ENCODE data around the gene CFAP69.
"Not testable (repeated sequence)": the region's sequence is repeated elsewhere in the genome, so short reads cannot be mapped to it uniquely, and the experiment has no call there.

The CFAP69 gene

DNA sequence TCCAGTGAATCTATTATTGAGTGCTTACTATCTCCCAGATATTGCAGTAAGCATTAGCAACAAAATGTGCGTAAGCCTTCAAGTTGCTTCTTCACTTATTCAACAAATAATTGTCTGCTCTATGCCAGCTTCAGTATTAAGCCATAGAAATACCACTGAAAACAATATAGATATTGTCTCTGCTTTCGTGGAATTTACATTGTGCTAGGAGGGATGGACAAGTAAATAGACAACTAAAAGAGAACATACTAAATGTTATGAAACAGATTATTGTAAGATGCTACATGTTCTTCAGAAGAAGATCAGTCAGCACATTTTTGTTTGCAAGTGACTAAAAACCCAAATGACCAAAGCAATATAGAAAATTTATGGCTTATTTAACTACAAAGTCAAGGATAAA lies 27.3 kb downstream of the CFAP69 start:
- no peak for DNase-seq (ENCODE audit: low read depth)

DNA sequence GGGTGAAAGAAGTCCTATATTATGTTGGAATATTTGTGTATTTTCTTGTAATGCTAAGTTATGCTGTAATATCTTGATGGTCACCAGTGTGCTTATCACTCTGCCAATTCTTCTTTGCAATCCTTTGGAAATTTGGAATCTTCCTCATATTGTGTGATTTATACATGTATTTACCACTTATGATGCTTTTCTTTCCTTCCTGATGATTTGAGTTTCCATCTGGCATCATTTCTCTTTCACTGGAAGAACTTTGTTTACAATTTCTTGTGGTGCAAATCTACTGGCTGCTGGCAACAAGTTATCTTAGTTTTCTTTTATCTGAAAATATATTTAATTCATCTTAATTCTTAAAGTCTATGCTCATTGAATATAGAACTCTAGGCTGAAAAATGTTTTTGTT lies 29.2 kb downstream of the CFAP69 start:
- no peak for DNase-seq (ENCODE audit: low read depth)

DNA sequence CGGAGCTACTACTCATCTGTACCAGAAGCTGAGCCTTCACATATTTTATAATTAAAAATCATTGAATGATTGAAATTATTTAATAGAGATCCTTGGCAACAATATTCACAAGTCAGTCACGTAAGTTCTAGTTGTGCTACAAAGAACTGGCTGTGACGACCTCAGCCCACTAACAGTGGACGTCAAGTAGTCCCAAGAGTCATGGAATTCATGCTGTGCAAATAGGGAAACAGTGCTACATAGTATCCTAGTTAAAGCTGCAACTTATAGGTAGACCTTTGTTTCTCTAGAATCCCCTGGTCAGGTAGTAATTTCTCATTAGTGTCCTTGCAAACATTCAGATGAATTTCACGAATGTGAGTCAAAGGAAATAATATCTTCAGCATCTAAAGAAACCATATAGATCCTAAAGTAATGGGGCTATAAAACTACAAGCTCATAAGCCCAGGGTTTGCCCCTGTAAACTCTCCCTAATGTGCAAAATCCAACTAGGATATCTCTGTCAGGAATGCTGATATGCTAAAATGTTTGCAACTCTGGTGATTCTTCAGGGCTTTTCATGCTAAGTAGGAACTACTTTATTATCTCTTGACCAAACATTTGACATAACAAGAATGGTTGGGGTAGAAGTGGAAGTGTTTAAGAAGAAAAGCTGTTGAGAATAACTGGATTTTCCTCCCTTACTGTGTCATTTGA lies 31.2 kb downstream of the CFAP69 start:
- no peak for DNase-seq (ENCODE audit: low read depth)

- no peak for DNase-seq (ENCODE audit: low read depth)
These were observed 43.2 kb downstream of the CFAP69 start for GRCh38 chr7:90288154-90288553.

DNA sequence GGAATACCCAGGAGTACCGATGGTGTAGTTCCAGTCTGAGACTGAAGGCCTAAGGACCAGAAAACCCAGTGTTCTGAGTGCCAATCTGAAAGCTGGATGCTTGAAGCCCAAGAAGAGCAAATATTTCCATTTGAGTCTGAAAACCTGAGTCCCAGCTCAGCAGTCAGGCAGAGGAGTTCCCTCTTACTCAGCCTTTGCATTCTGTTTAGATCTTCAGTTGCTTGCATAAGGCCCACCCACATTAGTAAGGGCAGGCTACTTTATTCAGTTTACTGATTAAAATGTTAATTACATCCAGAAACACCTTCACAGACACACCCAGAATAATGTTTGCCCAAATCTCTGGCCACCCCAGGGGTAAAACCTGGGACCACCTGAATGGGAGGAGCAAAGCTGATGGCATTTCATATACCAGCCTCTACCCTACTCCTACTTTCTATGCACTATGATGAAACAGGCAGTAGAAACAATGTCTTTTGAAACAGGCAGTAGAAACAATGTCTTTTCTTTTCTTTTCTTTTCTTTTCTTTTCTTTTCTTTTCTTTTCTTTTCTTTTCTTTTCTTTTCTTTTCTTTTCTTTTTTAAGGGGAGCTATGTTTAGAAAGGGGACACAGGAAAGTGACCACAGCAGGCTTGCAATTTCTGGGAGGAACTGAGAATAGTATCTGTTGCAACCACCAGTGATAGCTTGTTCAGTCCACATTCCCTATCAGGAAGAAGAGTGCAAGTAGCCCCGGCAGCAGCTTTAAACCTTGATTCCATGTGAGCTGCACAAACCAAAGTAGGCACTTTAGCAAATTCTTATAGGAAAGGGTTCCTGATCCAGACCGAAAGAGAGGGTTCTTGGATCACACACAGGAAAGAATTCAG lies 45.5 kb downstream of the CFAP69 start:
- no peak for DNase-seq (ENCODE audit: low read depth)

DNA sequence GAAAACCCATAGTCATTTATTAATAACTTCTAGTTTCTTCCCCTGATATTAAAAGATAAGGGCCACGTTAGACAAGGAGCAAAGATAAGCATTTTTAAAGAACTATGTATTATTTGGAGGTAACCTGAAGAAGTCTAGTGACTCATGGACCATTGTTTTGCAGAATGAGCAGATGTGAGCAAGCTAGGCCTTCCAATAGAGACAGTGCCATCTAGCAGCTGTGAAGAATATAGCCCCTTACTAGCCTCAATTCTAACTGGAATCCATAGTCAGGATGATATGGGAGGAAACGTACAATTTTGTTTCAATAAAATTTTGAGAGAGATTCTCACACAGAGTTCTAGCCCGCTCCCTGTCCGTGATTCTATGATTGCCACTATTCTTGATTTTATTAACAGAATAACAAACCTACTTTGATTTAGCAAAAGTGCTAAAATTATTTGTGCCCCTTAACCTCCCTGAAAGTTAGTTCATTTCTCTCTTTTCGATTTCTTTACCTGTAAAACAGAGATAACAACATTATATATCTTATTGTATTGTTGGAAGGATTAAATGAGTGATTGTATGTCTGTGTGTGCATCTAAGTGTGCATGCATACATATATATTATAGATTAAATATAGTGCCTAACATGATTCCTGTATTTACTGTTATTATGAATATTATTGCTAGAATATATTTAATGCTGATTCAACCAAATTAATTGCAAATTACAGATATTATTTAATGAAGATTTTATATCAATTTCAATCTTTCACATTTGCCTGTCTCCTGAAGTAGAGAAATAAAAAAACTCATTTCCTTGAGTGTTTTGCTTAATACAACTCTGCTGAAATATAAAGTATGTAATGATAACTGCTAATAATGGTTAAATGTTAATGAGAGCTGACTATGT lies 53.4 kb downstream of the CFAP69 start:
- no peak for DNase-seq (ENCODE audit: low read depth)

- no peak for DNase-seq (ENCODE audit: low read depth)
These were observed 58.3 kb downstream of the CFAP69 start for GRCh38 chr7:90303241-90303640.

DNA sequence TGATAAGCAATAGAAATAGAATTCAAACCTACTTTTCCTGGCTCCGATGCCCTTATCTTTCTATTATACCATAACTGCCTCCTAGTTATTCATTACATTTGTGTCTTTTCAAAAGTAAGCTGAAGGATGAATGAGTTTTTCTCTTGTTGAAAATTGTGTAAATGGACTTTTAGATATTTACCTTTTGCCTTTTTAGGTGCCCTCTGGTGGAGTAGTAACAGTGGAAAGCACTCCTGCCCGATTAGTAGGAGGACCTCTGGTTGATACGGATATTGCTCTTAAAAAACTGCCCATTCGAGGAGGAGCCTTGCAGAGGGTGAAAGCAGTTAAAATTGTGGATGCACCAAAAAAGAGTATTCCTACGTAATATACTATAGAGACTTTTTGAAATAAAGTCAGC lies 64.9 kb downstream of the CFAP69 start:
- no peak for DNase-seq (ENCODE audit: low read depth)

DNA sequence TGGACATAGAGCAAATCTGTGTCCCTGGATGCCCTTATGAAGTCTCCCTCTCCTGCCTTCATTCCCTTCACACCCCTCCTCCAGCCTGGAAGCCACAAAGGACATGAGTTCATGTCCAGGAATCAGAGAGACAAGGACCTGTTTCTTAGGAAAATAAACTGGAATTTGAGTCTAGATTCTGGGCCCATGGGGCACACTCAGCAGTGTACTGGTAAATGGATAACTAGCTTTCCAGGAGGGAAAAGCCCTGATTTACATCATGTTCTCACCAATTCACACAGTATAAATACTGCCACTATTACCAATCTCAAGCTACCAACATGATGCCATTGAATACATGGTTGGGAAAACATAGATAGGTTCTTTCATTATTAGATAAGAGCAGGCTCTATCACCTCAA lies 66.2 kb downstream of the CFAP69 start:
- no peak for DNase-seq (ENCODE audit: low read depth)

DNA sequence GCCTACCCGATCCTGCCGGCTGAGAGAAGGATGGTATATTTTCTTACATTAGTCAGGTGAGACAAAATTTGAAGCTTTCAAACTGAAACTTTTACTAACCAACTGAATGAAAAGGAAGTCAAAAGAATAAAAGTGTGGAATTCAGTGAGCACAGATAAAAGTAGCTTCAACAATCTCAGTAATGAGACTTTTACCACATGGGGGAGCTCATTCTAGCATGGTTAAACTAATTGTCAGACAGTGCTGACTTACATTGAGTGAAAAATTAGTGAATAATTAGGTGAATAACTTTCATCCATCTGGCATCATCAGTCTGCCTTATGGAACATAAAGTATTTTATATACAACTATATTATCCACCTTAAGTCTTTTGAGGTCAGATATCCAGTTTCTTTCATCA lies 67.8 kb downstream of the CFAP69 start:
- DNase-seq (ENCODE audit: low read depth) = no peak

DNA sequence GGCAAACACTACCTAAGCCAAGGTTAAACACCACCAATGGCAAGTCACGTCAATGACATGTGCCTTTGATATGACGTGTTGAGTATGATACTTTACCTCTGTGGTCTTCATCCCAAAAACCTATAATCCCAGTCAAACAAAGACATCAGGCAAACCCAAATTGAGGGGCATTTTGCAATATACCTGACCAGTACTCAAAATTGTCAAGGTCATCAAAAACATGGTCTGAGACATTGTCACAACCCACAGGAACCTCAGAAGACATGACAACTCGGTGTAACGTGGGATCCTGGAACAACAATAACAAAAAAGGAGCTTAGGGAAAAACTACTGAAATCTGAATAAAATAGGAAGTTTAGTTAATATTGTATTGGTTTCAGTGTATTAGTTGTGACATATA lies 68.9 kb downstream of the CFAP69 start:
- DNase-seq (ENCODE audit: low read depth) = no peak

GRCh38 chr7:90320014-90320413 lies 75.0 kb downstream of the CFAP69 start:
- DNase-seq (ENCODE audit: low read depth) = no peak

GRCh38 chr7:90320418-90320800 lies 75.4 kb downstream of the CFAP69 start:
- no peak for DNase-seq (ENCODE audit: low read depth)

GRCh38 chr7:90320801-90321494 lies 76.0 kb downstream of the CFAP69 start, which contains the start of gene FAM237B:
TSS of gene FAM237B (minus strand) at chr7:90321304. CDS start at chr7:90319748, 1,556 bp downstream.
- no peak for DNase-seq (ENCODE audit: low read depth)

- no peak for DNase-seq (ENCODE audit: low read depth)
These were observed 77.9 kb downstream of the CFAP69 start for GRCh38 chr7:90322837-90323236.

DNA sequence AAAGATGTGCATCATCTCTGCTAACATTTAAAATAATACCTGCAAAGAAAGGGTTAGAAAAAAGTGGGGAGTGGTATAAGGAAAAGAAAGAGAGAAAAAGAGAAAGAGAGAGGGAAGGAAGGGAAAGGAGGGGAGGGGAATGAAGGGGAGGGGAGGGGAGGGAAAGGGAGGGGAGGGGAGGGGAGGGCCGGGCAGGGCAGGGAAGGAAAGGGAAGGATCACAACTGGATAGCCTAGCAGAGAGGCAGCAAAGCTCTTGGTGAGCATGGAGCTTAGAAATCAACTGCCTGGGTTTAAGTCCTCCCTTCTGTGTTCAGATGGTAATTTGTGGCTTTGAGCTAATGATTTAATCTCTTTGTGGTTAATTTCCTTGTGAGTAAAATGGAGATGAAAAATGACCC lies 81.5 kb downstream of the CFAP69 start:
- no peak for DNase-seq (ENCODE audit: low read depth)

DNA sequence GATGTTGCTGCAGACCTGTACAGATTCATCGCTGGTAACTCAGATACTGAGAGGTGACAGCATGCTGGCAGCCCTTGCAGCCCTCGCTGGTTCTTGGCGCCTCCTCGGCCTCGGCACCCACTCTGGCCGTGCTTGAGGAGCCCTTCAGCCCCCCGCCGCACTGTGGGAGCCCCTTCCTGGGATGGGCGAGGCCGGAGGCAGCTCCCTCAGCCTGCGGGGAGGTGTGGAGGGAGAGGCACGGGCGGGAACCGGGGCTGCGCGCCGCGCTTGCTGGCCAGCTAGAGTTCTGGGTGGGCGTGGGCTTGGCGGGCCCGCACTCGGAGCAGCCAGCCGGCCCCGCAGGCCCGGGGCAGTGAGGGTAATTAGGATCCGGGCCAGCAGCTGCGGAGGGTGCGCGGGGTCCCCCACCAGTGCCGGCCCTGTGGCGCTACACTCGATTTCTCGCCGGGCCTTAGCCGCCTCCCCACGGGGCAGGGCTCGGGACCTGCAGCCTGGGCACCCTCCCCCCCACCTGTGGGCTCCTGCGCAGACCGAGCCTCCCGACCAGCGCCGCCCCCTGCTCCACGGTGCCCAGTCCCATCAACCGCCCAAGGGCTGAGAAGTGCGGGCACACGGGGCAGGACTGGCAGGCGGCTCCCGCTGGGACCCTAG lies 89.3 kb downstream of the CFAP69 start:
- no peak for DNase-seq (ENCODE audit: low read depth)

DNA sequence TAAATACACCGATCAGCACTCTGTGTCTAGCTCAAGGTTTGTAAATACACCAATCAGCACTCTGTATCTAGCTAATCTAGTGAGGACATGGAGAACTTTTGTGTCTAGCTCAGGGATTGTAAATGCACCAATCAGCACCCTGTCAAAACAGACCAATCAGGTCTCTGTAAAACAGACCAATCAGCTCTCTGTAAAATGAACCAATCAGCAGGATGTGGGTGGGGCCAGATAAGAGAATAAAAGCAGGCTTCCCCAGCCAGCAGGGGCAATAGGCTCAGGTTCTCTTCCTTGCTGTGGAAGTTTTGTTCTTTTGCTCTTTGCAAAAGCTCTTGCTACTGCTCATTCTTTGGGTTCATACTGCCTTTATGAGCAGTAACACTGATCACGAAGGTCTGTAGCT lies 90.0 kb downstream of the CFAP69 start:
- not testable (repeated sequence) for DNase-seq (ENCODE audit: low read depth)

- no peak for DNase-seq (ENCODE audit: low read depth)
These were observed 92.1 kb downstream of the CFAP69 start for GRCh38 chr7:90337106-90337505.

DNA sequence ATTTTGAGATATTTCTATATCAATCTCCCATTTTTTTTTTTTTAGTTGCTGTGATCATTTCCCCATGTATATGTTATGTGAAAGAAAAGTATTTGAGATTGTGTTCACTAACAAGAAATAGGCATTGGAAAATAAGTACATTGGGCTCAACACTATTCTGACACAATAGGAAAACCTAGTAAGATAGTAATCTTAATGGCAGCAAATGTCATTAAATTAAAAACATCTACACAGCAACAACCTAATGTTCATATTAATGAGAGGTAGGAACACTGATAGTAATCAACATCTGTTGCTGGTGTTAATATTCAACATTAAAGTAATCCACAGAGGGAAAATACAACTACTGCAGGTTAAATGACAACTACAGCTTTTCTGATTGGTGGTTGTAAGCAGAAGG lies 100.0 kb downstream of the CFAP69 start:
- DNase-seq (ENCODE audit: low read depth) = no peak

DNA sequence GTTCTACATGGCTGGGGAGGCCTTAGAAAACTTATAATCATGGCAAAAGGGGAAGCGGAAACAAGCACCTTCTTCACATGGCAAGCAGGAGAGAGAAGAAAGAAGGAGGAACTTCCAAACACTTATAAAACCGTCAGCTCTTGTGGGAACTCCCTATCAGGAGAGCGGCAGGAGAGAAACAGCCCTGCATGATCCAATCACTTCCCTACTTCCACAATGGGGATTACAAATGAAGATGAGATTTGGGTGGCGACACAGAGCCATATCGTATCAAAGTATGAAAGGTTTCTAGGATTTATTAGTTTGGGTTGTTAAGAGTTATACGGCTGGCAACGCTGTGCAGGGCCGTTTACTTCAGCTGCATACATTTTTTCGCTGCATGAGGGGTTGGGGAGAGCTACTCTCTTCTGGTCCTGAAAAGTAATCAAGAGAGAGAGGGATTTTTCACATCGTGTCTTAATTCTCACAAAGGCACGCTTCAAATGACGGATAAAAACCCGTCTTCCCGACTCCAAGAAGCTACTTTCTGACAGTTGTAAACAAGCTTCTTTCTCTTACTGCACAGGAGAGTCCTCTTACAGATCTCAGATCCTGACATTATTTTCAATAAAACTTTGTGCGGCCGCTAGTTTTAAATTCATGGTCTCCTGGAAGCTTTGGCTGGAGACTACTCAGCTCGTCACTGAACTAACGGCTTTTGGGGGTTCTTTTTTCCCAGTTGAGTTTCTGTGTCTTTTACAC lies 100.8 kb downstream of the CFAP69 start:
- DNase-seq (ENCODE audit: low read depth) = no peak

All from stimulated activated CD8-positive, alpha-beta memory T cell treated with anti-CD3 and anti-CD28 coated beads, Interleukin-12 subunit alpha, Interleukin-12 subunit beta, amount 100 ng/mL, for 1 hour (primary cell).